ENCODE results near the gene ROR1.

GRCh38 chr1:63799820-63800219 is 26.0 kb downstream of the ROR1 start:
- TF ChIP-seq, protein P1, sequence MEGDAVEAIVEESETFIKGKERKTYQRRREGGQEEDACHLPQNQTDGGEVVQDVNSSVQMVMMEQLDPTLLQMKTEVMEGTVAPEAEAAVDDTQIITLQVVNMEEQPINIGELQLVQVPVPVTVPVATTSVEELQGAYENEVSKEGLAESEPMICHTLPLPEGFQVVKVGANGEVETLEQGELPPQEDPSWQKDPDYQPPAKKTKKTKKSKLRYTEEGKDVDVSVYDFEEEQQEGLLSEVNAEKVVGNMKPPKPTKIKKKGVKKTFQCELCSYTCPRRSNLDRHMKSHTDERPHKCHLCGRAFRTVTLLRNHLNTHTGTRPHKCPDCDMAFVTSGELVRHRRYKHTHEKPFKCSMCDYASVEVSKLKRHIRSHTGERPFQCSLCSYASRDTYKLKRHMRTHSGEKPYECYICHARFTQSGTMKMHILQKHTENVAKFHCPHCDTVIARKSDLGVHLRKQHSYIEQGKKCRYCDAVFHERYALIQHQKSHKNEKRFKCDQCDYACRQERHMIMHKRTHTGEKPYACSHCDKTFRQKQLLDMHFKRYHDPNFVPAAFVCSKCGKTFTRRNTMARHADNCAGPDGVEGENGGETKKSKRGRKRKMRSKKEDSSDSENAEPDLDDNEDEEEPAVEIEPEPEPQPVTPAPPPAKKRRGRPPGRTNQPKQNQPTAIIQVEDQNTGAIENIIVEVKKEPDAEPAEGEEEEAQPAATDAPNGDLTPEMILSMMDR (IDR thresholded peaks at IDR 0.05), result no peak
- TF ChIP-seq POLR2A (IDR thresholded peaks at IDR 0.05), result no peak

Measured in right lobe of liver (tissue), 4 donors.